ENCODE results near the gene ATF7IP2.

DNA sequence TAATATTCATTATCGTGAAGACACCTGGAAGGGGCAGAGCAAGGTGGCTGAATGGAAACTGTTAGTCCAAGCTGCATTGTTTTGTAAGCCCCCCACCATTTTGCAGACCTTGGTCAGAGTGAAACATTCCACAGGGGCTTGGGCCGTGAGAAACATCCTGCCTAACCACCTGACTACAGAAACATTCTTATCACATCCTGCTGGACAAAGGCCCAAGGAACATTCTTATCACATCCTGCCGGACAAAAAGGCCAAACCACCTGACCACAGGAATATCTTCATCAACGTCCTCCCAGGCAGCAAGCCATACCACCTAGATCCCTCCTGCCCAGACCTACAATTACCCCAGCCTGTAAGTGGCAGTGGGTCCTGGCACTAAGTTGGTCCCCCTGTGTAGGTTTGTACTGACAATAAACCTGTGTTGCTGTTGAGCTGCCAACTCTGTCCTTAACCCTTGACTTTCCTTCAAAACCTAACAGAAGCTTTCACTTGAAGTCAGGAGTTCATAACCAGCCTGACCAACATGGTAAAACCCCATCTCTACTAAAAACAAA, 19.6 kb downstream of the ATF7IP2 start:
- TF ChIP-seq, protein P1, sequence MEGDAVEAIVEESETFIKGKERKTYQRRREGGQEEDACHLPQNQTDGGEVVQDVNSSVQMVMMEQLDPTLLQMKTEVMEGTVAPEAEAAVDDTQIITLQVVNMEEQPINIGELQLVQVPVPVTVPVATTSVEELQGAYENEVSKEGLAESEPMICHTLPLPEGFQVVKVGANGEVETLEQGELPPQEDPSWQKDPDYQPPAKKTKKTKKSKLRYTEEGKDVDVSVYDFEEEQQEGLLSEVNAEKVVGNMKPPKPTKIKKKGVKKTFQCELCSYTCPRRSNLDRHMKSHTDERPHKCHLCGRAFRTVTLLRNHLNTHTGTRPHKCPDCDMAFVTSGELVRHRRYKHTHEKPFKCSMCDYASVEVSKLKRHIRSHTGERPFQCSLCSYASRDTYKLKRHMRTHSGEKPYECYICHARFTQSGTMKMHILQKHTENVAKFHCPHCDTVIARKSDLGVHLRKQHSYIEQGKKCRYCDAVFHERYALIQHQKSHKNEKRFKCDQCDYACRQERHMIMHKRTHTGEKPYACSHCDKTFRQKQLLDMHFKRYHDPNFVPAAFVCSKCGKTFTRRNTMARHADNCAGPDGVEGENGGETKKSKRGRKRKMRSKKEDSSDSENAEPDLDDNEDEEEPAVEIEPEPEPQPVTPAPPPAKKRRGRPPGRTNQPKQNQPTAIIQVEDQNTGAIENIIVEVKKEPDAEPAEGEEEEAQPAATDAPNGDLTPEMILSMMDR (conservative IDR thresholded peaks at IDR 0.05 in 1 of 2, IDR thresholded peaks at IDR 0.05 in 1 of 2; ENCODE audit: low read depth in 1 of 2, low read length in 2 of 2), result no peak
- no peak for TF ChIP-seq EZH2 (IDR thresholded peaks at IDR 0.05; ENCODE audit: low read length, missing control alignments)
